ENCODE data around the gene NCOA1.

GRCh38 chr2:24492421-24493279 is 1.6 kb downstream of the NCOA1 start:
- TF ChIP-seq CTCF (IDR thresholded peaks at IDR 0.05) (no peak), POLR2A (IDR thresholded peaks at IDR 0.05) (no peak)
